ENCODE measurements around the gene SOX13. TPM values are rescaled to one million over a fixed set of nuclear protein-coding genes. Genes with fewer than 3 reads are reported as not detected.

SOX13 gene
- total RNA-seq, 2 experiments from 2014 or later, result 0.10 to 0.17 TPM

GRCh38 chr1:204131978-204132377 is 59.1 kb downstream of the SOX13 start:
- DNase-seq, result no peak
- Mint-ChIP-seq H3K27me3 (ENCODE audit: low read depth) (no peaks in the 10 kb centered on the region), H3K4me3 (no peak overlapping the region), H3K4me1 (ENCODE audit: low read depth) (peaks cover 7% of the 10 kb centered on the region), H3K27ac (no peak overlapping the region), H3K9me3 (no peaks in the 10 kb centered on the region), H3K36me3 (ENCODE audit: low read depth) (no peaks in the 10 kb centered on the region)
- intact Hi-C loops (cut with micrococcal nuclease), result no loop called here
- CTCF ChIA-PET, result interaction anchor here (0.7 to 4.0 kb wide), 3 partner anchors 9 to 135 kb away, joined by 3 to 21 read pairs (median 3); no protein-coding TSS in a partner anchor

DNA sequence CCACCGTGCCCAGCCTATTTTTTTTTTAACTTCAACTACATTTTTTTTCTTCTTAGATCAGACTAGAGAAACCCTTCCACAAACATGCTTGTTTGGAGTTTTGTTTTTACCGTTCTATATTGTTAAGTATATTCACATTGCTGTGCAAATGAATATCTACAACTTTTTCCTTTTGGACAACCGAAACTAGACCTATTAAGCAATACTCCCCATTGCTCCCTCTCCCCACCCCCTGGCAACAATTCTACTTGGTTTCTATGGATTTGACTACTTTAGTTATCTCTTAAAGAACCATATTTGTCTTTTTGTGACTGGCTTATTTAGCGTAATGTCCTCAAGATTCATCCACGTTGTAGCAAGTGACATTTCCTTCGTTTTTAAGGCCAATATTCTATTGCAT is 59.8 kb downstream of the SOX13 start:
- H3K4me1 Mint-ChIP-seq (ENCODE audit: low read depth), result peaks cover 7% of the 10 kb centered on the region
- CTCF ChIA-PET, result interaction anchor here (0.7 kb wide), 1 partner anchor 135 kb away, joined by 3 read pairs; no protein-coding TSS in a partner anchor
- H3K9me3 Mint-ChIP-seq, result no peaks in the 10 kb centered on the region
- H3K27me3 Mint-ChIP-seq (ENCODE audit: low read depth), result no peaks in the 10 kb centered on the region
- intact Hi-C loops (cut with micrococcal nuclease), result no loop called here
- H3K27ac Mint-ChIP-seq, result no peak overlapping the region
- DNase-seq, result no peak
- no peak overlapping the region for H3K4me3 Mint-ChIP-seq
- H3K36me3 Mint-ChIP-seq (ENCODE audit: low read depth), result no peaks in the 10 kb centered on the region

GRCh38 chr1:204134103-204134502 is 61.2 kb downstream of the SOX13 start:
- no peaks in the 10 kb centered on the region for H3K27me3 Mint-ChIP-seq (ENCODE audit: low read depth)
- CTCF ChIA-PET, result interaction anchor here (0.5 kb wide), 1 partner anchor 410 kb away, joined by 3 read pairs; no protein-coding TSS in a partner anchor
- no peaks in the 10 kb centered on the region for H3K36me3 Mint-ChIP-seq (ENCODE audit: low read depth)
- H3K27ac Mint-ChIP-seq, result no peak overlapping the region
- no peaks in the 10 kb centered on the region for H3K9me3 Mint-ChIP-seq
- no peak overlapping the region for H3K4me3 Mint-ChIP-seq
- H3K4me1 Mint-ChIP-seq (ENCODE audit: low read depth), result peaks cover 3% of the 10 kb centered on the region
- intact Hi-C loops (cut with micrococcal nuclease), result no loop called here
- DNase-seq, result no peak

DNA sequence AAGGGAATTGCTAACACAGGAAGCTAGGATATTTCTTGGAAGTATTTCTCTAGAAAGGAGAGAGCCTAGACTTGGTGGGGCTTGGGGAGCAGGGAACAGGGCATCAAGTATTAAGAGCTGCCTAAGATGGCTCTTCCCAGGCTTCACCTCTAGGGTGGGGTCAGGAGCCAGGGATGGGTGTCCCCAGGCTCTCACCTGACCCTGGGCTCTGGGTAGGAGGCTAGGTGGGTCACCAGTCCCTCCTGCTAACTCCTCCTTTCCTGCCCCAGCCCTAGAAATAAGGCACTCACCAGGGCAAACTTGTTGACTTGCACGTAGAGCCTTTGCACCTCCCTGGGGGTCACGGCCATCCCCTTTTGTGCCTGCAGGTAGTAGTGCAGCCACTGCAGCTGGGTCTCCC is 63.9 kb downstream of the SOX13 start:
- intact Hi-C loops (cut with micrococcal nuclease), result no loop called here
- H3K9me3 Mint-ChIP-seq, result no peaks in the 10 kb centered on the region
- no peaks in the 10 kb centered on the region for H3K27me3 Mint-ChIP-seq (ENCODE audit: low read depth)
- no peaks in the 10 kb centered on the region for H3K4me1 Mint-ChIP-seq (ENCODE audit: low read depth)
- H3K4me3 Mint-ChIP-seq, result no peak overlapping the region
- no peaks in the 10 kb centered on the region for H3K36me3 Mint-ChIP-seq (ENCODE audit: low read depth)
- H3K27ac Mint-ChIP-seq, result no peak overlapping the region
- CTCF ChIA-PET, result interaction anchor here (0.7 to 3.8 kb wide), 2 partner anchors 8 to 130 kb away, joined by 4 to 28 read pairs; no protein-coding TSS in a partner anchor
- DNase-seq, result no peak

GRCh38 chr1:204139088-204139487 is 66.2 kb downstream of the SOX13 start:
- Mint-ChIP-seq H3K4me3 (no peak overlapping the region), H3K27me3 (ENCODE audit: low read depth) (no peaks in the 10 kb centered on the region), H3K36me3 (ENCODE audit: low read depth) (no peaks in the 10 kb centered on the region), H3K9me3 (no peaks in the 10 kb centered on the region), H3K27ac (no peak overlapping the region), H3K4me1 (ENCODE audit: low read depth) (no peaks in the 10 kb centered on the region)
- CTCF ChIA-PET, result interaction anchor here (0.5 to 3.8 kb wide), 4 partner anchors 8 to 224 kb away, joined by 3 to 28 read pairs (median 4); no protein-coding TSS in a partner anchor
- intact Hi-C loops (cut with micrococcal nuclease), result no loop called here
- DNase-seq, result no peak

DNA sequence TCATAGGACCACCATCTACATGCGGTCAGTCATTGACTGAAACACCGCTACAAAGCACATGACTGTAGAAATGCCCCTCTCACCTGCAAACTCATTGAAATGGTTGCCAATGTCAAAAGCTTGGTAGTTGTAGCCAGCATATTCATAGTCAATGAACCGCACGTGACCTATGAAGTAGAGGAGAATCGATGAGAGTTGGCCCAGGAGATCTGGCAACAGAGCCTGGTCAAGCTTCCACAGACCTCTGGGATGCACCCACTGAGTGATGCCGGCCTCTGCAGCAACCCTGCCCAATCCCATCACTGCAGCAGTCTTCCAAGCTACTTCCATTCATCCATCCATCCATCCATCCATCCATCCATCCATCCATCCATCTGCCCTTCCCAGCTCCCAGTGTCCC is 67.0 kb downstream of the SOX13 start:
- Mint-ChIP-seq H3K9me3 (no peaks in the 10 kb centered on the region), H3K27me3 (ENCODE audit: low read depth) (no peaks in the 10 kb centered on the region), H3K27ac (no peak overlapping the region), H3K4me3 (no peak overlapping the region), H3K36me3 (ENCODE audit: low read depth) (no peaks in the 10 kb centered on the region), H3K4me1 (ENCODE audit: low read depth) (no peaks in the 10 kb centered on the region)
- CTCF ChIA-PET, result interaction anchor here (0.5 to 3.8 kb wide), 5 partner anchors 11 to 223 kb away, joined by 3 to 28 read pairs (median 4); no protein-coding TSS in a partner anchor
- no peak for DNase-seq
- intact Hi-C loops (cut with micrococcal nuclease), result no loop called here

DNA sequence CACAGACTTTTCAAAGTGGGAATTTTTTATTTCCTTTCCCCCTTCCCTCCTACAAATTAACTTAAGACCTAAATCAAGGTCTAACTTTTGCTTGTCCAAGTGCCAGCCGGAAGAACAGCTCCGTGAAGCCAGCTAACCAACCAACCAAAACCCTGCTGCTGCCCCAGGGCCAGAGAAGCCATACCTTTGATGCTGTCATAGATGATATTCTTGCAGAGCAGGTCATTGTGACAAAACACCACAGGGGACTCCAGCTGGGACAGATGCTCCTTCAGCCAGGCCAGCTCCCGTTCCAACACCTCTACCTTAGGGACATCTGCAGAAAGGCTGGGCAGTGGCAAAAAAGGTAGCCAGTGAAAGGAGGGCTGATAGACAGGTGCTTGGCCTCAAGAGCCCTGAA is 68.2 kb downstream of the SOX13 start:
- Mint-ChIP-seq H3K4me1 (ENCODE audit: low read depth) (no peaks in the 10 kb centered on the region), H3K27me3 (ENCODE audit: low read depth) (no peaks in the 10 kb centered on the region), H3K27ac (no peak overlapping the region), H3K9me3 (no peaks in the 10 kb centered on the region), H3K4me3 (no peak overlapping the region), H3K36me3 (ENCODE audit: low read depth) (no peaks in the 10 kb centered on the region)
- no peak for DNase-seq
- intact Hi-C loops (cut with micrococcal nuclease), result no loop called here
- CTCF ChIA-PET, result interaction anchor here (0.7 to 1.3 kb wide), 2 partner anchors 9 to 223 kb away, joined by 3 to 4 read pairs; no protein-coding TSS in a partner anchor

DNA sequence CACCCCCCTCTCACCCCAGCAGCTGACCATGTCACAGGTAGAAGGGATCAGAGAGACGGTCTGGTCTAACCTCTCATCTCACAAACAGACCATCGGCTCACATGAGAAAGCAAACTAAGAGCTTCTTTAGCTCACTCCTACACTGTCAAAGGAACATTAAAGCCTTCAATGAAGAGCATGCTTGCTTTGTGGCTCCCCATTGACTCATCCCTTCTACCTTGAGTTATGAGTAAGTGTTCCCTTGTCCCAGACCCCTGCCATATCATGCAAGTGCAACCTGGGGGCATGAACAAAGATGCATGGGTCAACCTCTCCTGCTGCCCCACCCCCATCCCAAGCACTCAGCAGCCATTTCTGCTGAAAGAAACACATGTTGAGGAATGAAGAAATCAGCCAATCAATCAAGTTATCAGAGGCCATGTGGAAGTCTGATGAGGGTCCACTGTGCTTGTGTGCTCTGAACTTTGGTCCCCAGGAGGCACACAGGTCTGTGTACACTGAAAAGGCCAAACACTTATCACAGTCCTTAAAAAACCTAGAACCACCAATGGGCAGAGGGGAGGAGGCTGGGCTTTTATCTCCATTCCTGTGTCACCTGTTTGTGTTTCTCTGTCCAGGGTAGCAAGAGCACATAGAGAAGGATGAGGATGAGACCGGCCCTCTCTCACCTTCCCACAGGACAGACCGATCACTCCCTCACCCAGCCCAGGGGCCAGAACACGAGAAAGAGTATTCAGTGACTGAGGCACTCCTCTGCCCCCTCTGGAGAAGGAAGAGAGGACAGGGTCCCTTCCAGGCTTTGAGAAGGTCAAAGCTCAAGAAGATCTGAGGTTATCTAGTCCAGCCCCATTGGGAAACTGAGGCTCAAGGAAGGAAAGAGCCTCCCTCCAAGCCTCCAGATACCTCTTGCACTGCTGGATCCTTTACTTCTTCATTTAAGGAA is 69.4 kb downstream of the SOX13 start:
- DNase-seq, result no peak
- no peak overlapping the region for H3K27ac Mint-ChIP-seq
- no peaks in the 10 kb centered on the region for H3K4me1 Mint-ChIP-seq (ENCODE audit: low read depth)
- intact Hi-C loops (cut with micrococcal nuclease), result no loop called here
- no peaks in the 10 kb centered on the region for H3K9me3 Mint-ChIP-seq
- H3K36me3 Mint-ChIP-seq (ENCODE audit: low read depth), result no peaks in the 10 kb centered on the region
- H3K4me3 Mint-ChIP-seq, result no peak overlapping the region
- CTCF ChIA-PET, result interaction anchor here (0.6 to 1.5 kb wide), 4 partner anchors 13 to 276 kb away, joined by 3 to 4 read pairs (median 4); no protein-coding TSS in a partner anchor
- no peaks in the 10 kb centered on the region for H3K27me3 Mint-ChIP-seq (ENCODE audit: low read depth)

DNA sequence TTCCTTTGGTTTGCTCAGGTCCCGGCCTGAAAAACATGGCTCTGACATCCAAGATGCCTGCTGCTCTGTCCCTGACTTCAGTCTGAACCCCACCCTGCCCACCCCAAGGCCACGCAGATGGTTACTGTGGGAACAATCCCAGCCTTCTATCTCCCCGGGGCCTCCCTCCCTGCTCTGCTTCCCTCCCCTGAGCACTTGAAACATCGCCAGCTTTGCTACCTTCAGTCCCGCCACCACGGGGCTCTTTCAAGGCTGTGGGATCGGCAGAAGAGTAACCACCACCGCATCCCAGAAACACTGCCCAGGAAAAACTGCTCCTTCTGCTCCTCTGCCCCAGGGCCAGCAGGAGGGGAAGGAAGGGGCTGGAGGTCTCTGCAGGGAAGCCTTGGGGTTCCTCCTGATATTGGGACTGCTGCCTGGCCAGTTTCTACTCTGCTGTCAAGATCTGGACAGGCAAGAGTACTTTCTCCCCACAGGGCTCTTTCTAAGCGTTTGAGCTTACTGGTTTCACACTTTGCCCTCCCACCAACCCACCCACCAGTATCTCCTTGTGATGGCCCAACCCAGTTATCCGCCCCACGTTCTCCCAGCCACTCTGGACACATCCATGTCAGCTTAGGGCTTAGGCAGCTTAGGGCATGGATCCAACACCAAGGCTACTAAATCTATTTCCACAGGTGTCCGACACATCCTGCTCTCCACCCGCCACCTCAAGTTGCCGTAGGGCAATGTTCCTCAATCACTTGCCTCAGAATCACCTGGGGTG is 70.5 kb downstream of the SOX13 start:
- CTCF ChIA-PET, result interaction anchor here (0.6 to 1.8 kb wide), 4 partner anchors 14 to 278 kb away, joined by 3 to 7 read pairs (median 4); no protein-coding TSS in a partner anchor
- intact Hi-C loops (cut with micrococcal nuclease), result no loop called here
- Mint-ChIP-seq H3K36me3 (ENCODE audit: low read depth) (no peaks in the 10 kb centered on the region), H3K27me3 (ENCODE audit: low read depth) (no peaks in the 10 kb centered on the region), H3K4me3 (no peak overlapping the region), H3K27ac (no peak overlapping the region), H3K4me1 (ENCODE audit: low read depth) (no peaks in the 10 kb centered on the region), H3K9me3 (no peaks in the 10 kb centered on the region)
- DNase-seq, result no peak

DNA sequence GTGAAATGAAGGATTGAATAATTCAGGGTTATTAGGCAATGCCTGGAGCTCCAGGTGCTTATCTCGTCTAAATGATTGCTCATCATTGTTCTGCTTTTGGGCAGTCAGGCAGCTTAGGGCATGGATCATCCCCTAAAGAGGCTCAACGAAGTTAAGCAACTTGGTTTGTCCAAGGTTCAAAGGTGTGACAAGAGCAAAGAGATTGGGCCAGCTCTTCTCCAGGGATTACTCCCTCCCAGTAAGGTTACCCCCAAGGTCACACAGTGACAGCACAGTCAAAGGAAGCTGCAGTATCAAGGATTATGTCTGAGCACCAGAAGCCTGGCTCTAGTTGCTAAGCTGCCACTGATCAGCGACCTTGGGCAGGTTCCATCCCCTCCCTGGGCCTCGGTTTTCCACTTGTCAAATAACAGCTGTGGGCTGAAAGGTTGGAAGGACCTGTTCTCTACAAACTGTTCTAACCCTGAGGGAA is 72.2 kb downstream of the SOX13 start:
- no peaks in the 10 kb centered on the region for H3K36me3 Mint-ChIP-seq (ENCODE audit: low read depth)
- CTCF ChIA-PET, result interaction anchor here (1.0 to 1.8 kb wide), 2 partner anchors 16 to 62 kb away, joined by 3 to 7 read pairs; no protein-coding TSS in a partner anchor
- no peaks in the 10 kb centered on the region for H3K27me3 Mint-ChIP-seq (ENCODE audit: low read depth)
- intact Hi-C loops (cut with micrococcal nuclease), result no loop called here
- no peaks in the 10 kb centered on the region for H3K4me1 Mint-ChIP-seq (ENCODE audit: low read depth)
- no peaks in the 10 kb centered on the region for H3K9me3 Mint-ChIP-seq
- H3K27ac Mint-ChIP-seq, result no peak overlapping the region
- no peak for DNase-seq
- no peak overlapping the region for H3K4me3 Mint-ChIP-seq

DNA sequence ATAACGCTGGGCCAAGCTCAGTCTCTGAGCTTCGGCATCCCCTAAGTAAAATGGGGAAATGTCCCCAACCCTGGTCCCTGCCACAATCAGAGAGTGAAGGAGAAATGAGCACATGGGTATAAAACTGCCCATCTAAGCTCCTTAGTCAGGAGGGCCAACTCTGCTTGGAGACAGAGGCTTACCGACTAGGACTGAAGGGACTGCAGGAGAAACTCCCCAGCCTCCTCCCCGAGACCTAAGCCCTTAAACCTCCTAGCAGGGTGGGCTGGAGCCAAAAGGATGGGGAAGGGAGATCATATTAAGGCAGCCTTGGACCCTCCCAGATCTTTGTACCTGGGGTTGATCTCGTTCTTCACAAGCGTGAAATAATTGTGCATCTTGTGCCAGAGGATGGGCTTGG is 73.4 kb downstream of the SOX13 start:
- Mint-ChIP-seq H3K4me1 (ENCODE audit: low read depth) (no peaks in the 10 kb centered on the region), H3K36me3 (ENCODE audit: low read depth) (no peaks in the 10 kb centered on the region), H3K4me3 (no peak overlapping the region), H3K27me3 (ENCODE audit: low read depth) (no peaks in the 10 kb centered on the region), H3K27ac (no peak overlapping the region), H3K9me3 (no peaks in the 10 kb centered on the region)
- intact Hi-C loops (cut with micrococcal nuclease), result no loop called here
- no peak for DNase-seq
- CTCF ChIA-PET, result no interaction called here

GRCh38 chr1:204146965-204147364 is 74.0 kb downstream of the SOX13 start:
- H3K27me3 Mint-ChIP-seq (ENCODE audit: low read depth), result no peaks in the 10 kb centered on the region
- CTCF ChIA-PET, result interaction anchor here (0.5 kb wide), 1 partner anchor 19 kb away, joined by 3 read pairs; no protein-coding TSS in a partner anchor
- no peak for DNase-seq
- no peaks in the 10 kb centered on the region for H3K9me3 Mint-ChIP-seq
- no peaks in the 10 kb centered on the region for H3K36me3 Mint-ChIP-seq (ENCODE audit: low read depth)
- no peak overlapping the region for H3K27ac Mint-ChIP-seq
- H3K4me1 Mint-ChIP-seq (ENCODE audit: low read depth), result no peaks in the 10 kb centered on the region
- intact Hi-C loops (cut with micrococcal nuclease), result no loop called here
- no peak overlapping the region for H3K4me3 Mint-ChIP-seq

All from activated naive CD4-positive, alpha-beta T cell treated with anti-CD3 and anti-CD28 coated beads for 36 hours (primary cell).